ENCODE measurements around the gene STRBP.
"Not testable (repeated sequence)": the region's sequence is repeated elsewhere in the genome, so short reads cannot be mapped to it uniquely, and the experiment has no call there.

STRBP gene

GRCh38 chr9:123282362-123283047, 14.1 kb upstream of the STRBP start:
- no peak for DNase-seq

- no peak for DNase-seq
Measured at GRCh38 chr9:123281659-123282350, 13.4 kb upstream of the STRBP start.

GRCh38 chr9:123278879-123279493, 10.6 kb upstream of the STRBP start:
- DNase-seq: not testable (repeated sequence)

GRCh38 chr9:123278361-123278760, 10.0 kb upstream of the STRBP start:
- DNase-seq: no peak

GRCh38 chr9:123276551-123276950, 8.2 kb upstream of the STRBP start:
- DNase-seq: no peak

- not testable (repeated sequence) for DNase-seq
Measured at GRCh38 chr9:123271133-123271532, 2.7 kb upstream of the STRBP start.

GRCh38 chr9:123269281-123269680, 895 bp upstream of the STRBP start:
- DNase-seq: no peak

GRCh38 chr9:123268199-123268464, 254 bp downstream of the STRBP start:
- DNase-seq: no peak

- no peak for DNase-seq
Measured at GRCh38 chr9:123267481-123268198, 746 bp downstream of the STRBP start.

GRCh38 chr9:123266655-123267399, 1.6 kb downstream of the STRBP start:
- DNase-seq: no peak

GRCh38 chr9:123265833-123266232, 2.6 kb downstream of the STRBP start:
- DNase-seq: no peak

GRCh38 chr9:123263227-123263626, 5.2 kb downstream of the STRBP start:
- no peak for DNase-seq

GRCh38 chr9:123262338-123262737, 6.0 kb downstream of the STRBP start:
- no peak for DNase-seq

GRCh38 chr9:123261006-123261677, 7.2 kb downstream of the STRBP start:
- DNase-seq: no peak

- DNase-seq: no peak
Measured at GRCh38 chr9:123260340-123260739, 8.0 kb downstream of the STRBP start.

GRCh38 chr9:123257276-123257675, 11.1 kb downstream of the STRBP start:
- no peak for DNase-seq

- DNase-seq: no peak
Measured at GRCh38 chr9:123255718-123256117, 12.7 kb downstream of the STRBP start.

- DNase-seq: no peak
Measured at GRCh38 chr9:123253204-123253603, 15.2 kb downstream of the STRBP start.

GRCh38 chr9:123251741-123252140, 16.6 kb downstream of the STRBP start:
- no peak for DNase-seq

- no peak for DNase-seq
Measured at GRCh38 chr9:123251324-123251723, 17.1 kb downstream of the STRBP start.

GRCh38 chr9:123250504-123250903, 17.9 kb downstream of the STRBP start:
- no peak for DNase-seq

- DNase-seq: not testable (repeated sequence)
Measured at GRCh38 chr9:123249162-123249561, 19.2 kb downstream of the STRBP start.
